SK-N-SH (cell line): ENCODE results near the gene FGGY.

ENCODE experiments used
- CTCF ChIP-seq: fragments of 200-600 bp; sonication (generic); IDR thresholded peaks from 2 replicates; pipeline ENCODE4 v1.6.1; 2017; ENCODE audit warnings: antibody characterized with exemption, mild to moderate bottlenecking, moderate library complexity
- EP300 ChIP-seq, 2 experiments: IDR thresholded peaks; 2 replicates each; pipeline versions ENCODE4 v1.4.0 to v1.6.1; 2012; ENCODE audit warnings: borderline replicate concordance in 1 of 2, low read depth in 1 of 2, low read length in 1 of 2
- SIN3A ChIP-seq: IDR thresholded peaks from 2 replicates; pipeline ENCODE4 v1.6.1; 2012; ENCODE audit warnings: low read depth, mild to moderate bottlenecking, low read length, moderate library complexity, borderline replicate concordance

- TF ChIP-seq EP300 (IDR thresholded peaks at IDR 0.05; ENCODE audit: borderline replicate concordance in 1 of 2, low read depth in 1 of 2, low read length in 1 of 2) (no peak), CTCF (no peak), SIN3A (no peak)
Measured at GRCh38 chr1:59769736-59770095, 472.8 kb downstream of the FGGY start.
